HG02981 (cell line): ENCODE results near the gene IMMP2L.

ENCODE experiments used
- ATAC-seq: cut with Tn5 transposase; IDR thresholded peaks from one replicate; pipeline ENCODE4 v1.9.1; 2021; ENCODE audit warnings: mild to moderate bottlenecking, moderate library complexity; ENCODE audit not compliant: unreplicated experiment

Gene IMMP2L

DNA sequence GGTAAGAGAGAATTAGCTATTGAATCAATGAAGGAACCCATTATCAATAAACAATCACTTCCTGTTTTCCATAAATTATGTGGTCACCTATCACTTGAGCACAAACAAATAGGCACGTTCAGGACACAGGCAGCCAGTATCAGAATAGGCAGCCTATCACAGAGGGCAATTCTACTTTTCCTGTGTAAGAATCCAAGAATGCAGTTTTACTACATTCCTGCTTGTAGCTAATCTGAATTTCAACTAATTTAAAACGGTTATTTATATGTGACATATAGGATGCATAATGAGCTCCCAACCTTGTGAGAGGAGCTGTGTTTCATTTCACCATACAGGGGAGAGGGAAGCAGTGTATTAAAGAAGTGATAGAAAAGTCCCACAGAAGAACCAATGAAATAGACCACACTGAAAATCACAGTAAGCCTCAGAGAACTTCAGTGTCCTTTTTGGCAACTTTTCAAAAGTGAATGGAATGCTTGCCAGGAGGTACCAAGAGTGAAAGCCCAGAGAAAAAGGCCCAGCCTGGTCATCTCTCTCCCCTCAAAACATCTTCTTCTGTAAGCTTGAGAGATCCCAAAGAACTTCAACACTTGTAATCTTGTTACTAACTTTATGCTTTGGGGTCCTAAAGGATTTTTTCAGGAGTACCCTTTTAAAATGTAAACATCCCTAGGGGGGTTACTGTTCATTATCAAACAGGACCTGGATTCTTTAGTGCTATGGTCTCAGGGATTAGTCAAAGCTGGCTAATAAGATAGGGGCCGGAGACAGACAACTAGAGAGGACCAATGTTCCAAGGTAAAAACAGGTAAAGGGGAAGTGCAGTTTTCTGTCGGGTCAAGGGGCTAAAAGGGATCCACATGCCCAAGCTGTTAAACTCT is 1.3 kb downstream of the IMMP2L start:
- ATAC-seq = no peak

DNA sequence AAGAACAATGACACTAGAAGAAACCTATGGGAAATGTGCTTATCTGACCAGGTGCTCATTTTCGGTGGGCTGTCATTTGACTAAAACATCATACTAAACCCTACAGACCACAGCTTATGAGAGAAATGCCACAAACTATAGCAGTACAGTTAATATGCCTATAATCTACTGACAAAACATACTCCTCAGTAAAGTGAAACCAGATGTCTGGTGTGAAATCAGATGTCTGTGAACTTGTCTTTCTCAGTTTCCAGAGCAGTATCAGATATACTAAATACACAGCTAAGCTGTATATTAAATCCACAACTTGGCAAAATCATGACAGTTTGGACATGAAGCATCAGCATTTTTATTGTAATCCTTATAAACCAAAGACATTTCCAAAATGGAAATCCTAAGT is 3.3 kb downstream of the IMMP2L start:
- peak; percentile 71 for ATAC-seq

DNA sequence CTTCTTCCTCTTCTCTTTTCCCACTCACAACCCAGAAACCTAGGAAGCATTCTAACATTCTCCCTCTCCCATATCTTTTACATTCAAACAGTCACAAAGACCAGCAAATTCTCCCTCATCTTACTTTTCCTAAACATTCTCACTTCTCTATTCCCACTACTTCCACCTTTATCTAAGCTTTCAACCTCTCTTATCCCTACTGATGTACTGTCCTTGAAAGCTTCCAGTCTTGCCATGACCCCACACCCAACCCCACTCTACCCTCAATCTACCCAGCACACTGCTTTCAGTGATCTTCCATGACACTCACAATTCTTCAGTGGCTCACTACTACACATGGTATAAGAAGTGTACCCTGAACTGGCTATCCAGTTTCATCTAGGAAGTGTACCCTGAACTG is 5.3 kb downstream of the IMMP2L start:
- ATAC-seq = no peak

DNA sequence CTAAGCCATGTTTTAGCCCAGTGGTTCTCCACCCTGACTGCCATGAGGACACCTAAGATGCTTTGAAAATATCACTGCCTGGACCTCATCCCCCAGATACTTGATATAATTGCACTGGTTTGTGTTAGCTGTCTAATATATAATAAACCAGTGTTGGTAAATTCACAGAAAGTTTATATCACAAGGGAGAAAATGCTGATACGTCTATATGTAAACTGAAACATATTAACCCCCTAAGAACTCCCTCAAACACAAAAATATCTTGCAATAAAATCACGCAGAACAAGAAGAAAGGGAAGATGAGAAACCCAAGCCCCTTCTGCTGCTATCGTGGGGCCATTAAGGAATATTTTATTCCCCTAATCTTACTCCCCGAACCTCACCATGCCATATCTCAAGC is 8.2 kb downstream of the IMMP2L start:
- ATAC-seq = no peak

DNA sequence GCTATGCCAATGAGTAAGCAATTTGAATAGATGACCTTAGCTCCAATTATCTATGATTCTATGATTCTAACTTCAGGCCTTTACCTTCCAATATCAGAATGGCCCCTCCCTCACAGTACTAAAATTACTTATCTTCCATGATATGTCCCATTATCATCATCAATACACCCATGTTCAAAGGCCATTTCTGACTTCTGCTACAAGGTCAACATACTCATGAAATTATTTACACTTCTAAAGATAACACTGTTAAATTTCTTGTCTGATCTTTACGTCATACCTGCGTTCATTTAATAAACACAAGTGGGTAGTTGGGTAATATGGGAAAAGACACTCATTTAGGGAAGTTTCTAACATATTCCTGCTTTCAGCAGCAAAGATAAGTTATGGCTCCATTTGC is 21.2 kb downstream of the IMMP2L start:
- no peak for ATAC-seq

DNA sequence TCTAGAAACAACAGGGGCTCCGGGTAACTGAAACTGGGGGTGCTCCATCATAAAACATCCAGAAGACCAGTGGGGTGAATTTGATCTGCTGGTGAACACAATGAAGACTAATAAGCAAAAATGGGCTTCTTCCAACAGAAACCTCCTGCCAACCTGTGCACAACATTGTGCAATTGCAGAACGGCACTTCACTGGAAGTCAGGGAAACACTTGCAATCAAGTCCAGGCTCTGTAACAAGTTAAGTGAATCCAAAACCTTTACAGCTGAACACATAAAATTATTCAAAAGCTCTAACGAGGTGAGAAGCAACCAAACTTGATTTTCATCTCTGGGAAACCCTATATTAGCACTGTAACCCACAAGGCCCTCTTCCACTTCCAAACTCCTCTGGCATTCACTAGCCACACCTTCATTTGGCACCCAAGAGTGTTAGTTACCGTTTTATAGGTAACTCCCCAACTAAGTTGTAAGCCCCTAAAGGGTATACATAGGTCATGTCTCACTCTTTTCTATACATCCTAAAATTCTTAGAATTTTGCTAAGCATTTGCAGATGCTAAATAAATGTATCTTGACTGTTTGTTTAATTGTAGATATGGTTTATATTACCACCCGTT is 22.0 kb downstream of the IMMP2L start:
- ATAC-seq = no peak

DNA sequence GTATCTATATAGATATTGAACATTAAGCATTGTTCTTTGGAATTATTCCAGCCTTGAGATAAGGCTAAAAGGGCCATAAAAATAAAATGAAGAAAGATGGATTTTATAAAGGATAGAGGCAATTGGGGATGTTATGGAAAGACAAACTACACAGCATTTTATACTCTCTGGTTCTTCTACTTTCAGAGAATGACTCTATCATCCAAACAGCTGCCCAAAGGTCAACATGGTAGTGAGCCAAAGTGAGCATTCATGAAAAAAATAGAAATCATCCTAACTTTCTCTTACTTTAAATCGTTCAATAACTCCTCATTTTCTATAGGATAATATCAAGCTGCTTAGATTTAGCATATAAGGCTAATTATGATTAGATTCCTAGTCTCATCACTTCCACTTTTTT is 25.2 kb downstream of the IMMP2L start:
- ATAC-seq = no peak

DNA sequence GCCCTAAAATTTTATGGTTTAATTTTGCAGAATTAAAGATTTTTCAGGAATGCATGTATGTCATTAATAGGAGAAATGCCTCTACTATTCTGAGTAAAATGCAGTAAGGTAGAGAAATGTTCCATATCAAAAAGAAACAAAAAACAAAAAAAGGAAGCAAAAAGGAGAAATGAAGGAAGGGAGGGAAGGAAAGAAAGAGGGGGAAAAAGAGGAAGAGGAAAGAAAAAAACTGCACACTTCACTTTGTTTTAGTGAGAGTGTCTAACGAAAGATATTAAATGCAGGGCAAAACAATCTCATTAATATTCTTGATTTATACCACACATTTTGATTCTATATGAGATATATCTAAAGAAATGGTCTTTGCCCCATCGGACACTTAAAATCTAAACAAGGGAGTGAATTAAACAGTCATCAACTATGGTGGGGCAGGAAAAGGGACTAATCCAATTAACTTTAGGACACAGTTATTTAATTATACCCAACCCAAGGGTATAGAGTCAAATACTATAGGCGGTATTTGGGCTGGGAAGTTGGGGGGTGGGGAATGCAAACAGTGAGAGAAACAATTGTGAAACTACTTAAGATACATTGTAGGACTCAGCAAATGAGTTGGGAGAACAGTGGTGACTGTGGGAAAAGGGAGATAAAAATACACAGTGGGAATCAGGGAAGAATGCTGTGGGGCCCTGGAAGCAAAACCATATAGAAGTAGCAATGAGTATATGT is 27.0 kb downstream of the IMMP2L start:
- ATAC-seq = no peak

DNA sequence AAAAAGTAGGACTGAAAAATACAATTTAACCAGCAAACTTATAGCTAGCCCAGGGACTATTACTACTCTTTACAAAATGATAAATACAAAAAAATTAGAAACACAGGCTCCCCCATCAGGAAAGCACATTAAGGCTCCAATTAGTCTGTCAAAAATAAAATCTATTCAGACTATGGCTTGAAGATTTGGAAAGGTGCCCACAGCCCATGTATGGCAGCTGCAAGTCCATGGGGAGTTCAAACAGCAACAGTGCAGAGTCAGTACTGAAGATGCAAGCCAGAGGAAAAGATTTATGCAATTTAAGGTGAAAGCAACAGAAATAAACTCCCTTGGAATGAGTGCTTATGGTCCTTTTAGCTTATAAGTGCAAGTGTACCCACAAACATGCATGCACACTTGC is 29.7 kb downstream of the IMMP2L start:
- ATAC-seq = no peak

DNA sequence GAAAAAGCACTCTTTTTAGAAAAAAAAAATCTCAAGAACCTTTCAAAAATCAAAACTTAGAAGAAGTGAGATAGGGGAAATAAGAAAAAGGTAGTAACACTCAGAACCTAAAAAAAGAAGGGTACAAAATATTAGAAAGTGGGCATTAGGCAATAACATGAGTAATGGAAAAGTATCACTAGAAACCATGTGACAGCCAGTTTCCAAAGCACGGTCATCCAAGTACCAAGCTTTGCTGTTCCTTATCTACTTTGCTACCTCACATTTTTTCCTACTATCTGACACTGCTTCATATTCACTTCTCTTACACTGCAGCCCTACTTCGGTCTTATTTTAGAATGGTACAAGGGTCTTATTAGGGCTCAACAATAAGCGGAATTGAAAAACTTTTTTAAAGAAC is 30.3 kb downstream of the IMMP2L start:
- no peak for ATAC-seq

DNA sequence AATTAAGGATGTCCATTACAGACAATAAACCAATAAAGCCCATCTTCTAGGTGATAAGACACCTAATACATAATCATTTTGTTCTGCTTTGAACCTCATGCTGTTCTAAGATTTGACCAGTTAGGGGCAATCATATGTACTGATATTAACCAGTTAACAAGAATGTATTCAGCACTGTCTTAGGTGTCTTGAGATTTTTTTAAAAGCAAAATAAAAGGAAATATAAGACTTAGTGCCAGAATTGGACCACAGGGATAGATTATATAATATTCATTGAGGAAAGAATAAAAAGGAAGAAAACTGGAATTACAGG is 32.0 kb downstream of the IMMP2L start:
- ATAC-seq = no peak

DNA sequence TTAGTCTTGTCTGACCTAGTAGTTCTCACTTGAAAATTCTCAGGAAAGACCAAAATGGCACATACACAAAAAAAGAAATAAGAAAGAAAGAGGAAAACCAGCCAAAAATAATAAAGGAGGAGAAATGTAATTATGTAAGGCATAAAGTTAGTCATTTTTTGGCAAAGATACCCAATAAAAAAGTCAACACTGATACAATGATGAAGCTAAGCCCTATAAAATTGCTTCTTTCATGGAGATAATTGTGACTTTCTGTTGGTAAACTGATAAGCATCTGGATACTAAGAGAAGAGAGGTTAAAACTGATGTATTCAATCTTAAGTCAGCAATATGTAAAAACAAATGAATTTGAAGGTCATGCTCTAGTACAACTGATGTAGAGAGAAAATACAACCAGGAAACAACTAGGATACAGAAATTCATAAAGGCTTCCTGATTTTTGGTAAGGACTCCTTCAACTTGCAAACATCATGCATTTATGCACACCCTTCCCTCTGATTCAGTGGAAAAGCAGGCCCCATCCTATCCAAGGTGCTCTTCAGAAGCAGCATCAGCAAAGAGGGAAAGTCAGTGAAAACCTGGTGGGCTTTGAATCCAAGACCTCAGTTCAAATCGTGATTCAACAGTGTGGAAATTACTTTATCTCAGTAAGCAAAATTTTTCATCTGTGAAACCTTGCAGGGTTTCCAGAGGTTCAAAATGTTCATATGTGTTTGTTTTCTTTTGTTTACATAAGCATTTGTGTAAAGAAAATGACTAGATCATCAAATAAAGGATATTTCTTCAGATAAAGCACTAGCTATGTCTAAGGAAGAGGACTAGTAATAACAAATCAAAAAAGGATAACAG is 32.6 kb downstream of the IMMP2L start:
- ATAC-seq = no peak

DNA sequence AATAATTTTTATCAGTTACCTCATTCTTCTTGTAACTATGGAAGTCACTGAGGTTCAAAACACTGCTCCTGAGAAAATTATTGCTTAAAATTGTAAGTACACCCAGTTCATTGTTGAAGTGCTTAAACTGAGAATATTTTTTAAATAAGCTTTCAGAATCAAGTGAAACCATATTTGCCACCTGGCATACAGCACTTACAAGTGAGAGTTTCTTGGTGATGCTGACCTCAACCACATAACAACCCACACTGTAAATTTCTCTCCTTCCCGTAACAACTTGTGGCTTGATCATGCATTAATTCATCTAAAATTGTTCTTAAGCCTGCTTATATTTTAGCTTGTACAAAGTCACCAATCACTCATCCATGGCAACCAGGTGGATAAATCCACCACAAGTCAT is 34.0 kb downstream of the IMMP2L start:
- peak; percentile 71 for ATAC-seq

DNA sequence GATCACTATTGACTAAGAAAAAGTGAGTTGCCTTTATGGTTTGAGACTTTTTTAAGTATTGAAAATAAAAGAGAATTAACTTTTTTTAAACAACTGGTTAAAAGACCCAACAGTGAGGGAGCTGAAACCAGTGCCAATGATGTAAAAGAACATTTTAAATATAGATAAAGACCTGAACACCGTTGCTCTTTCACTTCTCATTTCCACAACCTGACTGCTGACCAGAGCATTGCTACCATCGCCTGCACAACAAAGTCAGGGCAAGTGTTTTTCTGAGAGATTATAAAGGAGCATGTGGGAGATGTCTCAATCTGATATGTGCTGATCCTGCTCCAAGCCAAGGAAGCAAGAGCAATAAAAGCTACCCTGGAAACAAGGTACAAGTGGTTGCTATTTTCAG is 34.7 kb downstream of the IMMP2L start:
- ATAC-seq = peak; percentile 73

DNA sequence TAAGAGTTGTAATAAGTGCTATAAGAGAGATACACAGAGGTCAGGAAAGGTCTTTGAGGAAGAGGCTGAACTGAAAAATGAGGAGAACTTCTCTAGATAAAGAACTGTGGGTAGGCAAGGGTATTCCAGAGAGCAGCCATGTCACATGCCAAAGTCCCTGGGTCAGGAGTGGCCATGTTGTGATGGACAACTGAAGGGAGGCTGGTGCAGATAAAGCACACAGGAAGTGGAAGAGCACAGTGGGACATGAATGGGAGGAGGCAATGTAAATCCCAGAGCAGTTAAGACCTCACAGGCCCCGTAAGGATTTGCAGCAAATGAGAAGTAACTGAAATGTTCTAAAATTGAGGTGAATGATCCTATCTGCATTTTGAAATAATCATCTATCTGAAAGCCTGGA is 37.2 kb downstream of the IMMP2L start:
- no peak for ATAC-seq

DNA sequence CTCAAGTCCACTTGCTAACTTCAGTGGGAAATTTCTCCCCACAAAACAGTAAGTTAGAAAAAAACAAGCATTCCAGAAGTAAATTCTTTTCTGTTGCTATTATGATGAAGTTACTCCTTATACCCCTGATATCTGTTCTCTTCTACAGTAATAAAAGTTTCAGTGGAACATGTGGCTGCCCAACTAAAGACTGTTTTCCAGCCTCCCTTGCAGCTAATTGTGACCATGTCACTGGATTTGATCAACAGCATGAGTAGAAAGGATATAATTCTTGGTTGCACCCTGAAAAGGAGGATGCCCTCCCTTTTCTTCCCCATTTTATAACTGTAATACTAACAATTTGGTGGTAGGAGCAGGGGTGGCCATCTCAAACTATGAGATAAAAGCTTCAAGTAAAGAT is 40.6 kb downstream of the IMMP2L start:
- ATAC-seq = no peak

DNA sequence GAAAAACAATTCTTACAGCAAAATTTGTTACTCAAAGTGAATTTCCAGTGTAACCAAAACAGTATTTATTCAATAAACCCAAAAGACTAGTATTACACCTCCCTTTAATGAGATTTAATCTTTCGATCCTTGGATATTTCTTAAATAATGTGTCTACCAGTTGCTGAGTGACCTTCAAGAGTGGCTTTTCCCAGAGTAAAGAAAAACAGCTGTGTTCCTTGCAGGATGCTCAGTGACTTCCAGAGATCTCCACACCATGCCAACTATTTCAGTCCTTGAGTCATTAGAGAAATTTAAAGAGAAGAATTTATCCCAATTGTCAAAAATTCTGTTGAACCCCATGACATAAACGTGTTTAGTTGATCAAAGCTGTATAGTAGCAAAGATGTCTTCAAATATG is 44.0 kb downstream of the IMMP2L start:
- no peak for ATAC-seq

DNA sequence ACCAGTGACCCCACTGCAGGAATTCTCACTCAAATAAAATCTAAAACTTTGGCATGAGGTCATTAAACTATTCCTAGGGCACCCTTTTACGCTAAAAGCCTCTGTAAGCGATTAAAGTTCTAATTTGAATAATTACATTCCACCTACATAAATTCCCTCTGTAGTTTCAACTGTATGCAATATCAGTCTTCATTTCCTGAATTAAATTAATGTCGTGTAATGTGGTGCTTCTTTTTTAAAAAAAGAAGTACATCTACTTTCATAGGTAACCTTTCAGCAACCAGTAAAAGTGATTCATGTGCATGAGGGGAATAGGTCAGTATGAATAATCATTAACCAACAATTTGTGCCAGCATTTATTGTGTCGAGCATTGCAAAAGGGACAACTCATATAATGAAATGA is 44.7 kb downstream of the IMMP2L start:
- no peak for ATAC-seq

DNA sequence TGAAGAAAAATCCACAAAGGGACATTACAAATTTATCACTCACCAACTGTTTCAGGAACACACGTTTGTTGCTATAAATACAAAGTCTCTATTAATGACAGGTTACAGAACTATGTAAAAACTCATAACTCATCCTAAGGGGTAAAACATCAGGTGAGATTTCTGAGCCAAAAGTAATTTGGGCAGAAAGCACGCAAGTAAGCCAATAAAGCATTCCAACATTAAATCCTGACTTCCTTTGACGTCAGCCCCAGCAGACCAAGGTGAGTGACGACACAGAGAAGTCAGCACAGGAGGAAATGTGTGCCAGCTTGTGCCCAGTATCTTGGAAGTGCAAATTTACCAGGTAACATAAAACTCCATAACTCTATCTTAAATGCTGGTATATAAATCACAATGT is 45.7 kb downstream of the IMMP2L start:
- no peak for ATAC-seq

DNA sequence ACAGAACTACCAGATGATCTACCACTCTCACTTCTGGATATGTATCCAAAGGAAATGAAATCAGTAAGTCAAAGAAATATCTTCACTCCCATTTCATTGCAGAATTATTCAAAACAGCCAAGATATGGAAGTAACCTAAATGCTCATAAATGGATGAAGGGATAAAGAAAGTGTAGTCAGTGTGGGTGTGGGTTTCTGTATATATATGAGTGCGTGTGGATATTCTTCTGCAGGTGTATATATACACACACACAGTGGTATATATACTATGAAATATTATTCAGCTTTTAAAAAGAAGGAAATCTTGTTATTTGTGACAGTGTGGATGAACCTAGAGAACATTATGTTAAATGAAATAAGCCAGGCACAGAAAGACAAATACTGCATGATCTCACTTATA is 48.7 kb downstream of the IMMP2L start:
- ATAC-seq = no peak

DNA sequence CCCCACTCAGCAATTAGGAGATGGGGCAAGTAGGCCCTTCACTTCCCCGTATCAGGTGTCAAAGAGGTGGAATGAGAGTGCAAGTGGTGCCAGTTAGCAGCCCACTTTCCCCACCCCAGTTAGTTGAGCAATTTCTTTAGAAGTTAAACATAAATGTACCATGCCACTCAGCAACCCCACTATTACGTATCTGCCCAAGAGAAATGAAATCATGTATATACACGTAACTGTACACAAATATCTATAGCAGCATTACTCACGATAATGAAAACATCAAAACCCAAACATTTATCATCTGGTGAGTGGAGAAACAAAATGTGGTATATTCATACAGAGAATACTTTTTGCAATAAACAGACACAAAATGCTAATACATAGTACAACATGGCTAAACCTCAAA is 50.4 kb downstream of the IMMP2L start:
- ATAC-seq = no peak
